ENCODE measurements around the gene DPY19L1. TPM values are rescaled to one million over a fixed set of nuclear protein-coding genes. Genes with fewer than 3 reads are reported as not detected.
"Not testable (repeated sequence)": the region's sequence is repeated elsewhere in the genome, so short reads cannot be mapped to it uniquely, and the experiment has no call there.

DPY19L1 gene
- total and polyA plus RNA-seq, 10 donors: 4.8 to 41.6 (median 28.3) TPM

- Histone ChIP-seq H3K36me3 (peaks cover 0 to 4% (median 0%) of the 10 kb centered on the region in 6 donors), H3K4me1 (peaks cover 0 to 7% (median 0%) of the 10 kb centered on the region in 6 donors), H3K9me3 (no peaks in the 10 kb centered on the region), H3K27ac (no peak overlapping the region), H3K4me3 (no peak overlapping the region), H3K27me3 (replicated peaks in 1 of 7) (no peaks in the 10 kb centered on the region)
- WGBS, 5 donors: 83 to 94% (median 86%) methylated on average over 7 of the region's 7 CpGs
- no peak for DNase-seq
- intact Hi-C loops (cut with DNase I; ENCODE audit: low total_unique reads): no loop called here
- TF ChIP-seq CTCF (IDR thresholded peaks at IDR 0.05 in 8 of 11, conservative IDR thresholded peaks at IDR 0.05 in 3 of 11) (no peak), POLR2AphosphoS5 (IDR thresholded peaks at IDR 0.05) (no peak), POLR2A (IDR thresholded peaks at IDR 0.05) (no peak)
These were observed 41.5 kb downstream of the DPY19L1 start for GRCh38 chr7:34995757-34996156.

DNA sequence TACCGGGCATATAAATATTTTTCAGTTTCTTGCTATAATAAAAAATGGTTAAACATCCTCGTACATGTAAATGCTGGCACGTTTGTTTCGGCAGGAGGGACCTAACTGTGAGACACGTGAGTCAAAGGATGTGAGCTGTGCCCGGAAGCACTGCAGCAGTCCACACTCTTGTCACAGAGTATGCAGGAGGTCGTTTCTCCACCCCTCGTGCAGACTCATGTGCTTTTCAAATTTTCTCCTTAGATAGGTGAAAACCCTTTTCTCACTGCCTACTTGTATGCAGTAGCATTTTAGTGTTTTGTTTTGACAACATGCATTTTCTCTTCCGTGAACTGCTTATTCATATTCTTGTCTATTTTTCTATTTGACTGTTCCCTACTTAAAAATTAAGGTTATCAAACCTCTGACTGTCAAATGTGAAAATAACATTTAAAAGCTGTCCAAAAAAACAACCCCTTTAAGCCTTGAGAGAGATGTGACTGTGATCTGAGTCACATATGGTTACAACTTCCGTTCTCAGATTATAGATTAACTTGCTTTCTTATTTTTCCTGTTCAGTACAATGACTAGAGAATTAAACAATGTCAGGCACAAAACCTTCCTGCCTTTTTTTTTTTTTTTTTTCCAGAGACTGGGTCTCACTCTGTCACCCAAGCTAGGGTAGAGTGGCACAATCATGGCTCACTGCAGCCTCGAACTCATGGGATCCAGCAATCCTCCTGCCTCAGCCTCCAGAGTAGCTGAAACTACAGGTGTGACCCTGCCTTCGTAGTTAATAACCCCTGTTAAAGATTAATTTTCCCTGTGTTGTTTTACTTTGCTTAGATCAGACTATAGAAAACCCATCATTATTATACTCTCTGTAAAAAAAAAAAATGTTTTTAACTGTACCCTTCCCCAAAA is 45.1 kb downstream of the DPY19L1 start:
- Histone ChIP-seq H3K9me3 (no peaks in the 10 kb centered on the region), H3K27ac (peak overlapping the region in 6 of 8 donors; percentile 33 to 75 (median 61)), H3K4me1 (peaks cover 0 to 7% (median 0%) of the 10 kb centered on the region in 6 donors), H3K36me3 (no peaks in the 10 kb centered on the region), H3K4me3 (peak overlapping the region in 3 of 8 donors; percentile 3 to 43 (median 7)), H3K27me3 (replicated peaks in 1 of 7) (no peaks in the 10 kb centered on the region)
- 58 to 72% (median 68%) methylated on average over 12 of the region's 12 CpGs for WGBS, 5 donors
- intact Hi-C loops (cut with DNase I; ENCODE audit: low total_unique reads): no loop called here
- TF ChIP-seq POLR2A (IDR thresholded peaks at IDR 0.05) (no peak), POLR2AphosphoS5 (IDR thresholded peaks at IDR 0.05) (peak in 1 of 3 donors; percentile 47)
- DNase-seq: peak; percentile 75

- H3K27me3 ChIP-seq (replicated peaks in 1 of 7); H3K9me3 ChIP-seq; DNase-seq; H3K36me3 ChIP-seq; H3K4me1 ChIP-seq; H3K4me3 ChIP-seq; intact Hi-C loops (cut with DNase I; ENCODE audit: low total_unique reads); H3K27ac ChIP-seq: not testable (repeated sequence)
- 73 to 91% (median 90%) methylated on average over 2 of the region's 2 CpGs for WGBS, 5 donors
These were observed 48.7 kb downstream of the DPY19L1 start for GRCh38 chr7:34988442-34989125.

DNA sequence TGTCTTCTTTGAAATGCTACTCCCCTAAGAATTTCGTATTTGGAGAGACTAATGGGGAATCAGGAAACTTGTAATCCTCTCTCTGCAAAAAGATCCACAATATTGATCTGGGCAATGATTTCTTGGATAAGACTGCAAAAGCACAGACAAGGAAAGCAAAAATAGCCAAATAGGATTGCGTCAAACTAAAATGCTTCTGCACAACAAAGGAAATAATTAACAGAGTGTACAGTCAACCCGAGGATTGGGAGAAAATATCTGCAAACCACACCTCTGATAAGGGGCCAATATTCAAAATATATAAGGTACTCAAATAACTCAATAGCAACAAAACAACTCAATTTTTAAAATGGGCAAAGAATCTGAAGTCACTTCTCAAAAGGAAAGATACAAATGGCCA is 52.1 kb downstream of the DPY19L1 start:
- H3K9me3 ChIP-seq; H3K36me3 ChIP-seq; H3K4me1 ChIP-seq; H3K4me3 ChIP-seq; DNase-seq; intact Hi-C loops (cut with DNase I; ENCODE audit: low total_unique reads); H3K27me3 ChIP-seq (replicated peaks in 1 of 7); H3K27ac ChIP-seq: not testable (repeated sequence)
- WGBS, 5 donors: 88 to 96% (median 91%) methylated on average over 3 of the region's 3 CpGs

DNA sequence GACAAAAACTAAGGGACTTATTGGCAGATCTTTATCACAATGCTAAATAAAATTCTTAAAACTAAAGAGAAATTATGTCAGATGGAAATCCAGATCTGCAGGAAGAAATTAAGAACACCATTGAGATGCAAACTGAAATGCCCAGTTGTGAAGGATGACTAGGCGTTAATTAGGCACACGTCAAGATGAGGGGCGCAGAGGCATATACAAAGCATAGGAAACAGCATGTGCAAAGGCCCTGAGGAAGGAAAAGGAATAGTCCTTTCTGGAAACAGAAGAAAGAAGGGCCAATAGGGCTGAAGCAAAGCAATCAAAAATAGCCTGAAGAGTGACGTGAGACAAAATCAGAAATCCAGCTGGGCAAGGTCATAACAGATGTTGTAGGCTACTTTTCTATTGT is 53.1 kb downstream of the DPY19L1 start:
- H3K27ac ChIP-seq; DNase-seq; H3K27me3 ChIP-seq (replicated peaks in 1 of 7); H3K9me3 ChIP-seq; H3K4me1 ChIP-seq; H3K36me3 ChIP-seq; intact Hi-C loops (cut with DNase I; ENCODE audit: low total_unique reads); H3K4me3 ChIP-seq: not testable (repeated sequence)
- whole genome bisulfite sequencing, 5 donors: 94 to 97% (median 96%) methylated on average over 4 of the region's 4 CpGs

- intact Hi-C loops (cut with DNase I; ENCODE audit: low total_unique reads): no loop called here
- Histone ChIP-seq H3K36me3 (peaks cover 0 to 4% (median 0%) of the 10 kb centered on the region in 6 donors), H3K4me1 (no peaks in the 10 kb centered on the region), H3K27ac (no peak overlapping the region), H3K4me3 (no peak overlapping the region), H3K9me3 (no peaks in the 10 kb centered on the region), H3K27me3 (replicated peaks in 1 of 7) (no peaks in the 10 kb centered on the region)
- DNase-seq: no peak
- no peak for TF ChIP-seq CTCF (IDR thresholded peaks at IDR 0.05 in 8 of 11, conservative IDR thresholded peaks at IDR 0.05 in 3 of 11)
- TF ChIP-seq POLR2AphosphoS5 (IDR thresholded peaks at IDR 0.05): no peak
- no peak for TF ChIP-seq POLR2A (IDR thresholded peaks at IDR 0.05)
- WGBS, 5 donors: 80 to 89% (median 86%) methylated on average over 3 of the region's 3 CpGs
These were observed 54.8 kb downstream of the DPY19L1 start for GRCh38 chr7:34982371-34983019.

GRCh38 chr7:34979124-34979523 is 58.2 kb downstream of the DPY19L1 start:
- H3K4me1 ChIP-seq; H3K4me3 ChIP-seq; DNase-seq; H3K27ac ChIP-seq; intact Hi-C loops (cut with DNase I; ENCODE audit: low total_unique reads); H3K9me3 ChIP-seq; H3K36me3 ChIP-seq; H3K27me3 ChIP-seq (replicated peaks in 1 of 7): not testable (repeated sequence)
- 77 to 88% (median 80%) methylated on average over 2 of the region's 2 CpGs for WGBS, 5 donors

All from spleen (tissue), 11 donors.